Sigmoid colon (tissue), 7 donors: Measurements from ENCODE around the gene KCNIP3. TPM values are rescaled to one million over a fixed set of nuclear protein-coding genes. Genes with fewer than 3 reads are reported as not detected.
"Not testable (repeated sequence)": the region's sequence is repeated elsewhere in the genome, so short reads cannot be mapped to it uniquely, and the experiment has no call there.

Source experiments
- DNase-seq: peaks from one replicate; pipeline ENCODE4 v3.0.0-alpha.2; 2019
- H3K27ac ChIP-seq, 4 donors: fragments of 200-600 bp; sonication (generic); one replicate each; pipeline ENCODE4 v1.5.1; 2016 to 2019; ENCODE audit warnings: mild to moderate bottlenecking in 1 of 4
- H3K27me3 ChIP-seq, 3 donors: fragments of 200-600 bp; sonication (generic); one replicate each; pipeline ENCODE4 v1.5.1; 2019; ENCODE audit warnings: mild to moderate bottlenecking in 1 of 3
- H3K36me3 ChIP-seq, 4 donors: fragments of 200-600 bp; sonication (generic); one replicate each; pipeline ENCODE4 v1.5.1; 2016 to 2019
- H3K4me1 ChIP-seq, 4 donors: fragments of 200-600 bp; sonication (generic); one replicate each; pipeline ENCODE4 v1.5.1; 2017 to 2019
- H3K4me3 ChIP-seq, 4 donors: fragments of 200-600 bp; sonication (generic); one replicate each; pipeline ENCODE4 v1.5.1; 2017 to 2019; ENCODE audit warnings: mild to moderate bottlenecking in 2 of 4, moderate library complexity in 1 of 4
- H3K9me3 ChIP-seq, 4 donors: fragments of 200-600 bp in 3 of 4; sonication (generic) in 3 of 4; one replicate each; pipeline versions ENCODE4 v1.5.1 to v1.6.1; 2013 to 2019
- CTCF ChIP-seq, 4 experiments: fragments of 450-650 bp in 3 of 4; fragments of 200-600 bp in 1 of 4; IDR thresholded peaks; one replicate each; pipeline ENCODE4 v1.5.1; 2016 to 2019; ENCODE audit warnings: antibody characterized with exemption in 4 of 4, mild to moderate bottlenecking in 3 of 4, moderate library complexity in 2 of 4
- EP300 ChIP-seq, 4 donors: sonication (generic); formaldehyde crosslinking; IDR thresholded peaks; one replicate each; pipeline ENCODE4 v1.6.1; 2017; ENCODE audit warnings: antibody characterized with exemption in 4 of 4
- POLR2A ChIP-seq, 2 donors: fragments of 450-650 bp; IDR thresholded peaks; one replicate each; pipeline ENCODE4 v1.6.1; 2016; ENCODE audit warnings: antibody characterized with exemption in 2 of 2, mild to moderate bottlenecking in 2 of 2, moderate library complexity in 2 of 2
- POLR2AphosphoS5 ChIP-seq, 4 donors: sonication (generic); formaldehyde crosslinking; IDR thresholded peaks; one replicate each; pipeline ENCODE4 v1.6.1; 2017; ENCODE audit warnings: antibody characterized with exemption in 4 of 4
- WGBS, 2 donors: extraction: QIAGEN DNeasy Blood & Tissue Kit; methylation state at CpG; one replicate each; pipeline ENCODE4 v1.1.7; 2013; 5-methylcytosine and 5-hydroxymethylcytosine counted together
- intact Hi-C: fragments of 100-400 bp; cut with DNase I; formaldehyde crosslinking; loops from one replicate; pipeline ENCODE4 v1.15.1; 2023
- polyA plus RNA-seq, 3 donors: library from polyadenylated mRNA; stranded (reverse); fragments of 200-250 nt; gene quantifications; one replicate each; pipeline ENCODE4 v1.2.3, GENCODE V29; 2013
- total RNA-seq, 4 donors: library from RNA; depleted of rRNA; stranded (reverse); fragments of >200 nt; gene quantifications; one replicate each; pipeline ENCODE4 v1.1.0, GENCODE V29; 2016
- donor health status: healthy with polysubstance abuse.
- donor health status: Bipolar disorder and iron deficiency.
- donor health status: healthy.

The KCNIP3 gene
- total and polyA plus RNA-seq, 7 donors: 1.8 to 23.8 (median 11.8) TPM

- H3K4me3 ChIP-seq: no peak overlapping the region
- DNase-seq: peak; percentile 33
- TF ChIP-seq POLR2A (IDR thresholded peaks at IDR 0.05): no peak
- TF ChIP-seq POLR2AphosphoS5 (IDR thresholded peaks at IDR 0.05): no peak
- TF ChIP-seq EP300 (IDR thresholded peaks at IDR 0.05): no peak
- no peak for TF ChIP-seq CTCF (IDR thresholded peaks at IDR 0.05)
- intact Hi-C loops: no loop called here
- H3K27ac ChIP-seq: no peak overlapping the region
- no peaks in the 10 kb centered on the region for H3K9me3 ChIP-seq
- 89 to 92% methylated on average over 21 of the region's 21 CpGs for WGBS, 2 donors
- no peaks in the 10 kb centered on the region for H3K27me3 ChIP-seq
- H3K4me1 ChIP-seq: no peaks in the 10 kb centered on the region
- peaks cover 0 to 10% (median 3%) of the 10 kb centered on the region in 4 donors for H3K36me3 ChIP-seq
Observed at GRCh38 chr2:95375532-95376150, 78.5 kb downstream of the KCNIP3 start.

GRCh38 chr2:95376311-95377215 is 79.4 kb downstream of the KCNIP3 start:
- 90 to 91% methylated on average over 22 of the region's 22 CpGs for WGBS, 2 donors
- intact Hi-C loops: no loop called here
- H3K27me3 ChIP-seq: no peaks in the 10 kb centered on the region

GRCh38 chr2:95377216-95378123 is 80.3 kb downstream of the KCNIP3 start:
- Histone ChIP-seq H3K27me3 (no peaks in the 10 kb centered on the region), H3K4me1 (no peaks in the 10 kb centered on the region), H3K36me3 (peaks cover 0 to 10% (median 3%) of the 10 kb centered on the region in 4 donors), H3K27ac (no peak overlapping the region), H3K9me3 (no peaks in the 10 kb centered on the region), H3K4me3 (no peak overlapping the region)
- 93 to 94% methylated on average over 17 of the region's 17 CpGs for WGBS, 2 donors
- peak; percentile 47 for DNase-seq
- TF ChIP-seq EP300 (IDR thresholded peaks at IDR 0.05) (no peak), CTCF (IDR thresholded peaks at IDR 0.05) (no peak)
- intact Hi-C loops: no loop called here

More at GRCh38 chr2:95376311-95377215, 79.4 kb downstream of the KCNIP3 start:
- Histone ChIP-seq H3K27ac (no peak overlapping the region), H3K4me3 (no peak overlapping the region), H3K4me1 (no peaks in the 10 kb centered on the region), H3K36me3 (peaks cover 0 to 10% (median 3%) of the 10 kb centered on the region in 4 donors), H3K9me3 (no peaks in the 10 kb centered on the region)
- TF ChIP-seq POLR2A (IDR thresholded peaks at IDR 0.05) (no peak), POLR2AphosphoS5 (IDR thresholded peaks at IDR 0.05) (no peak), EP300 (IDR thresholded peaks at IDR 0.05) (no peak), CTCF (IDR thresholded peaks at IDR 0.05) (no peak)
- peak; percentile 37 for DNase-seq

- H3K4me1 ChIP-seq, DNase-seq, H3K4me3 ChIP-seq, intact Hi-C loops, H3K27me3 ChIP-seq, H3K9me3 ChIP-seq, H3K27ac ChIP-seq, H3K36me3 ChIP-seq: not testable (repeated sequence)
- WGBS, 2 donors: 95 to 97% methylated on average over 7 of the region's 7 CpGs
Observed at GRCh38 chr2:95378281-95378680, 81.1 kb downstream of the KCNIP3 start.
